Psoas muscle (tissue), 8 donors: ENCODE results near the gene GGT6. TPM values are rescaled to one million over a fixed set of nuclear protein-coding genes. Genes with fewer than 3 reads are reported as not detected.

Experiments
- ATAC-seq, 4 donors: fragments of 200-7000 bp; cut with Tn5 transposase; one replicate each; pipeline ENCODE4 v1.9.1; 2020; ENCODE audit warnings: moderate library complexity in 3 of 4, mild to moderate bottlenecking in 2 of 4
- DNase-seq, 2 donors: peaks; one replicate each; pipeline ENCODE4 v3.0.0-alpha.2; 2020
- H3K27ac ChIP-seq: fragments of 200-600 bp; one replicate; pipeline ENCODE4 v1.8.0; 2022
- H3K27me3 ChIP-seq, 3 donors: fragments of 200-600 bp in 1 of 3; one replicate each; pipeline versions ENCODE4 v1.6.1 to v1.8.0; 2013 to 2022; ENCODE audit warnings: low read length in 2 of 3, mild to moderate bottlenecking in 2 of 3, moderate library complexity in 1 of 3; ENCODE audit not compliant: insufficient read depth in 3 of 3
- H3K36me3 ChIP-seq, 2 donors: fragments of 200-600 bp in 1 of 2; one replicate each; pipeline versions ENCODE4 v1.6.1 to v1.8.0; 2013 to 2022; ENCODE audit warnings: low read depth in 1 of 2, mild to moderate bottlenecking in 1 of 2, moderate library complexity in 1 of 2; ENCODE audit not compliant: insufficient read depth in 1 of 2
- H3K4me1 ChIP-seq: fragments of 200-600 bp; one replicate; pipeline ENCODE4 v1.8.0; 2022
- H3K4me3 ChIP-seq: fragments of 200-600 bp; one replicate; pipeline ENCODE4 v1.8.0; 2022; ENCODE audit warnings: mild to moderate bottlenecking
- H3K9me3 ChIP-seq: fragments of 200-600 bp; one replicate; pipeline ENCODE4 v1.8.0; 2022
- CTCF ChIP-seq: fragments of 200-600 bp; IDR thresholded peaks from one replicate; pipeline ENCODE4 v1.8.0; 2022; ENCODE audit warnings: antibody characterized with exemption
- WGBS, 3 donors: extraction: QIAGEN DNeasy Blood & Tissue Kit; methylation state at CpG; one replicate each; pipeline versions ENCODE4 v1.1.6 to v1.1.7; 2013; 5-methylcytosine and 5-hydroxymethylcytosine counted together
- intact Hi-C, 2 donors: fragments of 100-400 bp; cut with DNase I; formaldehyde crosslinking; loops; one replicate each; pipeline versions ENCODE4 v1.11.0 to v1.14.2; 2022
- polyA plus RNA-seq, 3 donors: library from polyadenylated mRNA; stranded (reverse); fragments of 200-250 nt; gene quantifications; one replicate each; pipeline ENCODE4 v1.2.3, GENCODE V29; 2013
- total RNA-seq, 4 donors: library from RNA; stranded (reverse); fragmentation: NEBNext Ultra II Directional in 2 of 4; extraction: Animal tissue kit (Norgen Biotek cat#: 25700) in 2 of 4; gene quantifications; one replicate each; pipeline versions ENCODE4 v1.2.1 to v1.2.4, GENCODE V29; 2021 to 2023
- donor health status: healthy with polysubstance abuse.
- donor health status: DM: no; HTN: no; CAD: no; lungs with moderate emphysema.
- donor health status: Bipolar disorder and iron deficiency.
- donor health status: healthy.
- donor health status: DM: yes; HTN: yes; CAD: no.
- donor health status: DM: no; HTN: no; CAD: no.
- donor health status: DM: no; HTN: no; CAD: no.
- donor health status: DM: yes; HTN: yes; CAD: no.

The GGT6 gene
- total and polyA plus RNA-seq, 7 donors = 0.03 TPM; not detected in 6

GRCh38 chr17:4588391-4588790 is 28.0 kb upstream of the GGT6 start:
- 49 to 70% (median 63%) methylated on average over 11 of the region's 11 CpGs for WGBS, 3 donors

DNA sequence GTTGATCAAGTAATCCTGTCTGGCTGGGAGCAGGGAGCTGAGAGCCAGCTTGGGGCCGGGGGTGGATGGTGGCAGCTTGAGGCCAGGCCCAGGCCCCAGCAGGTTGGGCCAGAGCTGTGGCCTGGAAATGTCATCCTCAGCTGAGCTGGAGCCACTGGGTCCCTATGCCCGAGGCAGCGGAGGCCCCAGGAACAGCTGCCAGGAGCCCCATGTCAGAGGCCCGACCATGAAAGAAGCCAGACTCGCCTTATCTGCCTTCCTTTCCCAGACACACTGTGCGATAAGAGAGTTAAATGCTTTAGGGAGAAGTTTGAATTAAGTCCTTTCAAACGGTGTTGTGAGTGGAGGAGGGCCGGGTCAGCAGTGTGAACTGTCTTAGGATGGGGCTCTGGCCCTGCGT is 27.4 kb upstream of the GGT6 start:
- Histone ChIP-seq H3K4me1 (peaks cover 45% of the 10 kb centered on the region), H3K27ac (peak overlapping the region; percentile 99), H3K36me3 (peaks cover 0 to 17% of the 10 kb centered on the region in 2 donors), H3K9me3 (no peaks in the 10 kb centered on the region), H3K27me3 (no peaks in the 10 kb centered on the region), H3K4me3 (peak overlapping the region; percentile 81)
- 32 to 64% (median 38%) methylated on average over 9 of the region's 9 CpGs for WGBS, 3 donors
- no peak for TF ChIP-seq CTCF
- intact Hi-C loops = loop anchor here in 1 of 2 donors (2.0 kb wide), 1 partner anchor 13 kb away; no protein-coding TSS in a partner anchor
- DNase-seq = peak in 1 of 2 donors; percentile 69
- peak in 1 of 4 donors; percentile 10 for ATAC-seq

More at GRCh38 chr17:4588391-4588790, 28.0 kb upstream of the GGT6 start:
- TF ChIP-seq CTCF = no peak
- ATAC-seq (no peak), DNase-seq (peak in 1 of 2 donors; percentile 78)
- Histone ChIP-seq H3K4me3 (peak overlapping the region; percentile 81), H3K9me3 (no peaks in the 10 kb centered on the region), H3K4me1 (peaks cover 45% of the 10 kb centered on the region), H3K27me3 (no peaks in the 10 kb centered on the region), H3K36me3 (peaks cover 0 to 23% of the 10 kb centered on the region in 2 donors), H3K27ac (peak overlapping the region; percentile 99)
- intact Hi-C loops = no loop called here

DNA sequence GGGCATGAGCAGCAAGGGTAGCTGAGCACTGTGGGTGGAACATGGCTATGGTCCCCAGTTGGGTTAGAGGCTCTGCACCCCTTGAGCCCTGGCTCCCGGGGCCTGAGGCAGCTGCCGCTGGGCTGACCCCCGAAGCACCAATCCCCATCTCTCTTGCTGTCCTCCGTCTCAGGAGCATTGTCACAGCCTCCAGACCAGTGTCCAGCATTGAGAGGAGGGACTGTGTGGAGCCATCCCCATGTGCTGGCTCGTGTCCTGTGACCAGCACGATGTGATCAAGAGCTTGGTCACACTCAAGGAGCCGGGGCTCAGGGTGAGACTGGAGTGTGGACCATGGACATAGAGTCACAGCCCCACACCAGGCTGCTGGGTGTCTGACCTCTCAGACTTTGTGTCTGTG is 26.8 kb upstream of the GGT6 start:
- Histone ChIP-seq H3K9me3 (no peaks in the 10 kb centered on the region), H3K27me3 (no peaks in the 10 kb centered on the region), H3K27ac (peak overlapping the region; percentile 99), H3K4me3 (peak overlapping the region; percentile 81), H3K36me3 (peaks cover 0 to 11% of the 10 kb centered on the region in 2 donors), H3K4me1 (peaks cover 43% of the 10 kb centered on the region)
- no peak for TF ChIP-seq CTCF
- DNase-seq = peak in 1 of 2 donors; percentile 68
- ATAC-seq = peak in 2 of 4 donors; percentile 4 to 5
- 38 to 69% (median 56%) methylated on average over 7 of the region's 7 CpGs for WGBS, 3 donors
- intact Hi-C loops = loop anchor here in 1 of 2 donors (2.0 kb wide), 1 partner anchor 14 kb away; no protein-coding TSS in a partner anchor

GRCh38 chr17:4586043-4586442 is 25.7 kb upstream of the GGT6 start:
- DNase-seq = peak in 1 of 2 donors; percentile 70
- Histone ChIP-seq H3K9me3 (no peaks in the 10 kb centered on the region), H3K4me3 (peak overlapping the region; percentile 81), H3K4me1 (peaks cover 31% of the 10 kb centered on the region), H3K36me3 (peaks cover 0 to 10% of the 10 kb centered on the region in 2 donors), H3K27me3 (no peaks in the 10 kb centered on the region), H3K27ac (peak overlapping the region; percentile 99)
- WGBS, 3 donors = 28 to 46% (median 33%) methylated on average over 9 of the region's 9 CpGs
- TF ChIP-seq CTCF = no peak
- intact Hi-C loops = loop anchor here in 1 of 2 donors (2.0 kb wide), 1 partner anchor 15 kb away; no protein-coding TSS in a partner anchor
- peak; percentile 18 to 69 (median 60) for ATAC-seq

- TF ChIP-seq CTCF = no peak
- peak; percentile 54 to 87 for DNase-seq
- peak overlapping the region; percentile 99 for H3K27ac ChIP-seq
- H3K4me3 ChIP-seq = peak overlapping the region; percentile 81
- no peaks in the 10 kb centered on the region for H3K9me3 ChIP-seq
- peaks cover 27% of the 10 kb centered on the region for H3K4me1 ChIP-seq
- peaks cover 0 to 10% of the 10 kb centered on the region in 2 donors for H3K36me3 ChIP-seq
- intact Hi-C loops = no loop called here
- peak; percentile 44 to 61 (median 54) for ATAC-seq
- 23 to 41% (median 26%) methylated on average over 7 of the region's 7 CpGs for WGBS, 3 donors
- no peaks in the 10 kb centered on the region for H3K27me3 ChIP-seq
Observed at GRCh38 chr17:4585638-4585994, 25.2 kb upstream of the GGT6 start.
